Neuronal stem cell (in vitro differentiated cells): ENCODE measurements around the gene PID1.

Source experiments
- DNase-seq: peaks from one replicate; pipeline ENCODE4 v3.0.0-alpha.2; 2013; ENCODE audit warnings: low spot score
- H2AFZ ChIP-seq: one replicate; pipeline ENCODE4 v1.6.1; 2013; ENCODE audit warnings: mild to moderate bottlenecking, low read length, inconsistent platforms
- H2AK5ac ChIP-seq: 2 replicates; pipeline ENCODE4 v1.6.1; 2013; ENCODE audit warnings: low read depth, mild to moderate bottlenecking, inconsistent platforms, low read length, moderate library complexity, mixed read lengths
- H2BK120ac ChIP-seq: 2 replicates; pipeline ENCODE4 v1.6.1; 2013; ENCODE audit warnings: low read depth, mild to moderate bottlenecking, inconsistent platforms, low read length, moderate library complexity, mixed read lengths
- H2BK12ac ChIP-seq: one replicate; pipeline ENCODE4 v1.6.1; 2013; ENCODE audit warnings: low read length, inconsistent platforms
- H2BK15ac ChIP-seq: 2 replicates; pipeline ENCODE4 v1.6.1; 2013; ENCODE audit warnings: mild to moderate bottlenecking, low read length, inconsistent platforms, mixed read lengths
- H2BK5ac ChIP-seq: one replicate; pipeline ENCODE4 v1.6.1; 2013; ENCODE audit warnings: inconsistent platforms, mild to moderate bottlenecking, low read length, moderate library complexity
- H3K14ac ChIP-seq: one replicate; pipeline ENCODE4 v1.6.1; 2013; ENCODE audit warnings: low read length, inconsistent platforms
- H3K18ac ChIP-seq: 2 replicates; pipeline ENCODE4 v1.6.1; 2013; ENCODE audit warnings: low read length, inconsistent platforms
- H3K23ac ChIP-seq: 2 replicates; pipeline ENCODE4 v1.6.1; 2013; ENCODE audit warnings: low read depth, mild to moderate bottlenecking, mixed read lengths, low read length, inconsistent platforms; ENCODE audit not compliant: poor library complexity
- H3K27ac ChIP-seq: replicated peaks from 3 replicates; pipeline ENCODE4 v1.5.1; 2013; ENCODE audit warnings: low read length, inconsistent platforms
- H3K27me3 ChIP-seq, 3 experiments: 2 replicates each; pipeline ENCODE4 v1.6.1; 2013; ENCODE audit warnings: low read length in 3 of 3, mild to moderate bottlenecking in 2 of 3, inconsistent platforms in 1 of 3, low read depth in 1 of 3, mixed read lengths in 1 of 3, moderate library complexity in 1 of 3; ENCODE audit not compliant: control insufficient read depth in 3 of 3, insufficient read depth in 3 of 3
- H3K36me3 ChIP-seq, 2 donors: replicated peaks in 1 of 2; 2 replicates each; pipeline ENCODE4 v1.6.1; 2013; ENCODE audit warnings: low read length in 2 of 2; ENCODE audit not compliant: control insufficient read depth in 2 of 2, insufficient read depth in 2 of 2
- H3K4ac ChIP-seq: 2 replicates; pipeline ENCODE4 v1.6.1; 2013; ENCODE audit warnings: inconsistent platforms, mild to moderate bottlenecking, low read length, moderate library complexity
- H3K4me1 ChIP-seq, 2 donors: 1 replicate in 1 of 2; 2 replicates in 1 of 2; pipeline ENCODE4 v1.6.1; 2013; ENCODE audit warnings: low read length in 2 of 2, low read depth in 1 of 2; ENCODE audit not compliant: control insufficient read depth in 2 of 2, insufficient read depth in 1 of 2
- H3K4me2 ChIP-seq: one replicate; pipeline ENCODE4 v1.6.1; 2013; ENCODE audit warnings: mild to moderate bottlenecking, low read length, inconsistent platforms; ENCODE audit not compliant: insufficient read depth, poor library complexity, severe bottlenecking
- H3K4me3 ChIP-seq, 2 donors: 2 replicates each; pipeline ENCODE4 v1.5.1; 2013; ENCODE audit warnings: low read length in 2 of 2, mild to moderate bottlenecking in 2 of 2, inconsistent platforms in 1 of 2, moderate library complexity in 1 of 2
- H3K79me1 ChIP-seq: one replicate; pipeline ENCODE4 v1.6.1; 2013; ENCODE audit warnings: low read depth, mild to moderate bottlenecking, inconsistent platforms, low read length, moderate library complexity
- H3K9ac ChIP-seq: one replicate; pipeline ENCODE4 v1.6.1; 2013; ENCODE audit warnings: mild to moderate bottlenecking, low read depth, low read length, inconsistent platforms; ENCODE audit not compliant: poor library complexity
- H3K9me3 ChIP-seq, 2 donors: replicated peaks in 1 of 2; 2 replicates each; pipeline versions ENCODE3 to v1.6.1; 2013; ENCODE audit warnings: low read length in 2 of 2, mild to moderate bottlenecking in 2 of 2, inconsistent platforms in 1 of 2, low read depth in 1 of 2, mixed read lengths in 1 of 2, moderate library complexity in 1 of 2; ENCODE audit not compliant: control insufficient read depth in 2 of 2, insufficient read depth in 1 of 2
- H4K8ac ChIP-seq: one replicate; pipeline ENCODE4 v1.6.1; 2013; ENCODE audit warnings: low read depth, mild to moderate bottlenecking, inconsistent platforms, low read length, moderate library complexity
- H4K91ac ChIP-seq: one replicate; pipeline ENCODE4 v1.6.1; 2013; ENCODE audit warnings: low read length, low read depth, mild to moderate bottlenecking, inconsistent platforms; ENCODE audit not compliant: poor library complexity
- WGBS, 2 donors: extraction: QIAGEN DNeasy Blood & Tissue Kit; methylation state at CpG; one replicate each; pipeline ENCODE4 v1.1.7; 2013; ENCODE audit warnings: missing lambda C conversion rate in 2 of 2, mixed read lengths in 1 of 2; ENCODE audit not compliant: insufficient read length in 2 of 2, insufficient replicate concordance in 1 of 2; ENCODE audit errors: extremely low coverage in 2 of 2; 5-methylcytosine and 5-hydroxymethylcytosine counted together

PID1 gene

GRCh38 chr2:229226382-229226781 lies 44.7 kb downstream of the PID1 start:
- no CpG with 5 or more reads among the region's 2 CpGs for WGBS, 2 donors
- H2AFZ ChIP-seq: no peak overlapping the region
- DNase-seq: no peak

DNA sequence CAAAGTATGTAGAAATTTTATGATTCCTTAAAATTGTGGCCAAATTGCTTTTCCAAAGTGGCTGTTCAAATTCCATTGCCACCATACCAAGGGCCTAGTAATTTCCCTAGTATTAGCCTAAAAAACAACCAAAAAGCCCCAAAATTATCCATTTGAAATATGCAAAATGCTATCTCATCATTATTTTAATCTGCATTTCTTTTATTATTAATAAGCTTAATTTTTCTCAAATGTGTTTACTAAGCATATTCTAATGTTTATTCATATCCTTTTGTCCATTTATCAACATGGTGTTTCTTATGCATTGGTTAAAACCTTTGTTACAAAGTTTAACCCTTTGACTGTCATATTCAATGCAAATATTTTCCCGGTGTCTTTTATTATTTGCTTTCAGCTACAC lies 48.0 kb downstream of the PID1 start:
- Histone ChIP-seq H3K36me3 (no peaks in the 10 kb centered on the region), H3K4me2 (no peak overlapping the region), H3K9ac (no peak overlapping the region), H2AFZ (no peak overlapping the region), H3K27me3 (no peaks in the 10 kb centered on the region), H2BK12ac (no peak overlapping the region), H3K9me3 (peaks cover 0 to 4% of the 10 kb centered on the region in 2 donors), H2BK120ac (no peak overlapping the region), H2BK5ac (no peak overlapping the region), H2BK15ac (no peak overlapping the region), H3K79me1 (no peaks in the 10 kb centered on the region), H4K8ac (no peak overlapping the region), H3K4ac (no peak overlapping the region), H3K4me1 (no peaks in the 10 kb centered on the region), H3K23ac (no peak overlapping the region), H3K4me3 (no peak overlapping the region), H4K91ac (no peak overlapping the region), H3K14ac (no peak overlapping the region), H3K18ac (no peak overlapping the region), H2AK5ac (no peak overlapping the region), H3K27ac (no peak overlapping the region)
- DNase-seq: no peak
- no CpG with 5 or more reads among the region's 1 CpG for WGBS, 2 donors

More at GRCh38 chr2:229226382-229226781, 44.7 kb downstream of the PID1 start:
- no peak overlapping the region for H2BK5ac ChIP-seq
- H3K4ac ChIP-seq: no peak overlapping the region
- H3K36me3 ChIP-seq: no peaks in the 10 kb centered on the region
- no peaks in the 10 kb centered on the region for H3K27me3 ChIP-seq
- no peak overlapping the region for H3K14ac ChIP-seq
- no peaks in the 10 kb centered on the region for H3K4me1 ChIP-seq
- no peak overlapping the region for H3K4me3 ChIP-seq
- no peak overlapping the region for H4K91ac ChIP-seq
- no peak overlapping the region for H4K8ac ChIP-seq
- no peak overlapping the region for H2BK120ac ChIP-seq
- H3K9ac ChIP-seq: no peak overlapping the region
- H3K18ac ChIP-seq: no peak overlapping the region
- no peak overlapping the region for H3K23ac ChIP-seq
- no peaks in the 10 kb centered on the region for H3K79me1 ChIP-seq
- no peak overlapping the region for H2AK5ac ChIP-seq
- no peak overlapping the region for H3K4me2 ChIP-seq
- H2BK15ac ChIP-seq: no peak overlapping the region
- no peak overlapping the region for H2BK12ac ChIP-seq
- no peak overlapping the region for H3K27ac ChIP-seq
- peaks cover 0 to 2% of the 10 kb centered on the region in 2 donors for H3K9me3 ChIP-seq

DNA sequence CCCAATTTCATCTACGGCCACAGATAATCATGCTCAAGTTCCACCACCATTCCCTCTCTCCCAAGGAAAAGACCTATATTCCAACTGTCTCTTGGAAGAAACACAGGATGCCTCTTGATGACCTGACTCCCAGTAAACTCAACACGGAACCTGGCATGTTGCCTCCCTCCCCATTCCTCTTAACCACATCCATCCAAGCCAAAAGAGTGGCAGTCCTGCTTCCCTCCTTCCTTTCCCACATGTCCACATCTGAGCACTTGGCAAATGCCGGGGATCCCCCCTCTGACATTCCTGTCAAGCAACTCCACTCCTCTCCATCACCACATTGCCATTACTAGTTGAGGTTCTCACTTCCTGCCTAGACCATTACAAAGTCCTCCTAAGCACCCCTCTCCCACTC lies 49.4 kb downstream of the PID1 start:
- H3K9ac ChIP-seq: no peak overlapping the region
- WGBS, 2 donors: no CpG with 5 or more reads among the region's 3 CpGs

DNA sequence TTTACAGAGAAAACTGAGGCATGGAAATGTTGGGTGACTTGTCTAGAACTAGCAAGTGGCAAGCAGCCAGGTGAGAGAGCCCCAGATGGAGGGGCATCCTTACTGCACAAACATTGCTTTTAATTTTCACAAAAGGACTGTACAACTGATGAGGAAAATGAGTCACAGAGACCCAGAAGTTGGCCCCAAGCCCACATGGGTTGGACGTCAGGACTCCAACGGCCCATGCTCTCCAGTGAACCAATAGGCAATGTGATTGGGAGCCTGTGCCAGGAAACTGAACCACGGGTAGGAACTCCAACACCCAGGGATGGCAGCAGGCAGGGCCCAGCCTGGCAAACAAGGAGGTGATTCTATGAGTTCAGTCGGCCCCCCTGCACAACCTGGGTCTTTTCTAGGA lies 50.8 kb downstream of the PID1 start:
- Histone ChIP-seq H2BK5ac (no peak overlapping the region), H3K36me3 (no peaks in the 10 kb centered on the region), H2AK5ac (no peak overlapping the region), H3K9ac (no peak overlapping the region), H2BK120ac (no peak overlapping the region), H4K91ac (no peak overlapping the region), H3K27me3 (no peaks in the 10 kb centered on the region), H3K9me3 (peaks cover 0 to 4% of the 10 kb centered on the region in 2 donors), H3K18ac (no peak overlapping the region), H3K4me3 (no peak overlapping the region), H3K4me1 (no peaks in the 10 kb centered on the region), H3K27ac (no peak overlapping the region), H2BK15ac (no peak overlapping the region), H3K79me1 (no peaks in the 10 kb centered on the region), H4K8ac (no peak overlapping the region), H3K4me2 (no peak overlapping the region), H3K4ac (no peak overlapping the region), H3K14ac (no peak overlapping the region), H2AFZ (no peak overlapping the region), H2BK12ac (no peak overlapping the region), H3K23ac (no peak overlapping the region)
- WGBS, 2 donors: no CpG with 5 or more reads among the region's 4 CpGs
- no peak for DNase-seq

More for the DNA sequence above, 49.4 kb downstream of the PID1 start:
- no peak overlapping the region for H2AK5ac ChIP-seq
- H3K23ac ChIP-seq: no peak overlapping the region
- H3K27me3 ChIP-seq: no peaks in the 10 kb centered on the region
- no peak overlapping the region for H3K4ac ChIP-seq
- no peak overlapping the region for H4K91ac ChIP-seq
- no peaks in the 10 kb centered on the region for H3K4me1 ChIP-seq
- H2BK5ac ChIP-seq: no peak overlapping the region
- H3K9me3 ChIP-seq: peaks cover 0 to 4% of the 10 kb centered on the region in 2 donors
- H3K4me2 ChIP-seq: no peak overlapping the region
- H3K4me3 ChIP-seq: no peak overlapping the region
- no peaks in the 10 kb centered on the region for H3K36me3 ChIP-seq
- H2BK12ac ChIP-seq: no peak overlapping the region
- no peak overlapping the region for H4K8ac ChIP-seq
- H2AFZ ChIP-seq: no peak overlapping the region
- no peaks in the 10 kb centered on the region for H3K79me1 ChIP-seq
- no peak for DNase-seq
- H3K14ac ChIP-seq: no peak overlapping the region
- H2BK120ac ChIP-seq: no peak overlapping the region
- H2BK15ac ChIP-seq: no peak overlapping the region
- H3K27ac ChIP-seq: no peak overlapping the region
- no peak overlapping the region for H3K18ac ChIP-seq
